HCT116 (cell line): Measurements from ENCODE around the gene GBF1. TPM values are rescaled to one million over a fixed set of nuclear protein-coding genes. Genes with fewer than 3 reads are reported as not detected.

Experiments used
- ATAC-seq: fragments of 200-7000 bp; cut with Tn5 transposase; 2 replicates; pipeline ENCODE4 v1.9.1; 2020; ENCODE audit warnings: mild to moderate bottlenecking, moderate library complexity
- BruUV-seq: library from RNA; stranded (reverse); fragments of 400-500 nt; replicated peaks from 2 replicates; lab custom pipeline; 2021; lab: Mats Ljungman, UMichigan
- CTCF ChIA-PET: fragments of 300-600 bp; sonication (Branson Sonifier 250); formaldehyde crosslinking; loops from one replicate; lab custom pipeline; 2021; ENCODE audit warnings: antibody characterized with exemption; lab: Charles Lee
- POLR2A ChIA-PET: fragments of 300-600, 350-600 bp; sonication (Branson Sonifier 250); formaldehyde crosslinking; loops from one replicate; lab custom pipeline; 2021; ENCODE audit warnings: antibody characterized with exemption; lab: Charles Lee
- RAD21 ChIA-PET, 2 experiments: fragments of 300-600 bp; sonication (Branson Sonifier 250); formaldehyde crosslinking; loops; one replicate each; lab custom pipeline; 2023; ENCODE audit warnings: low total read pairs in 2 of 2; ENCODE audit not compliant: uncharacterized antibody in 2 of 2, unreplicated experiment in 2 of 2, low non-redundant PET in 1 of 2; lab: Charles Lee
- DNase-seq: peaks from one replicate; pipeline ENCODE4 v3.0.0-alpha.2; 2010; ENCODE audit warnings: low read depth, low spot score
- H2AFZ ChIP-seq: fragments of 200-600 bp; shearing (Covaris generic), sonication (generic); 2 replicates; pipeline ENCODE4 v1.6.1; 2017; ENCODE audit warnings: low read depth, mixed run types, mixed read lengths, antibody characterized with exemption, low read length; ENCODE audit not compliant: poor library complexity, severe bottlenecking
- H3K27ac ChIP-seq: 2 replicates; pipeline ENCODE4 v1.5.1; 2012; ENCODE audit warnings: low read depth, low read length
- H3K27me3 ChIP-seq: fragments of 200-600 bp; sonication (generic); 2 replicates; pipeline ENCODE4 v1.6.1; 2016; ENCODE audit warnings: mixed run types, low read length, mixed read lengths; ENCODE audit not compliant: insufficient read depth
- H3K36me3 ChIP-seq, 2 experiments: fragments of 200-500 bp in 1 of 2; fragments of 200-600 bp in 1 of 2; sonication (Bioruptor generic) in 1 of 2; sonication (generic) in 1 of 2; 2 replicates each; pipeline versions ENCODE4 v1.5.1 to v1.6.1; 2014 to 2016; ENCODE audit warnings: low read length in 2 of 2, inconsistent platforms in 1 of 2, mixed read lengths in 1 of 2, mixed run types in 1 of 2; ENCODE audit not compliant: insufficient read depth in 2 of 2, control insufficient read depth in 1 of 2
- H3K4me1 ChIP-seq, 2 experiments: fragments of 200-600 bp in 1 of 2; sonication (generic) in 1 of 2; 2 replicates each; pipeline versions ENCODE4 v1.5.1 to v1.6.1; 2012 to 2017; ENCODE audit warnings: low read length in 2 of 2, inconsistent platforms in 1 of 2, mild to moderate bottlenecking in 1 of 2, mixed read lengths in 1 of 2, mixed run types in 1 of 2, moderate library complexity in 1 of 2; ENCODE audit not compliant: insufficient read depth in 2 of 2, control insufficient read depth in 1 of 2
- H3K4me2 ChIP-seq: fragments of 200-600 bp; sonication (generic); 2 replicates; pipeline ENCODE4 v1.6.1; 2017; ENCODE audit warnings: mixed run types, low read length, mixed read lengths
- H3K4me3 ChIP-seq, 2 experiments: fragments of 200-600 bp in 1 of 2; sonication (generic) in 1 of 2; replicated peaks in 1 of 2; 2 replicates each; pipeline ENCODE4 v1.5.1; 2011 to 2016; ENCODE audit warnings: low read length in 2 of 2, control low read depth in 1 of 2, low read depth in 1 of 2, mild to moderate bottlenecking in 1 of 2, mixed read lengths in 1 of 2, mixed run types in 1 of 2
- H3K79me2 ChIP-seq: fragments of 200-600 bp; sonication (generic); 2 replicates; pipeline ENCODE4 v1.6.1; 2017; ENCODE audit warnings: mild to moderate bottlenecking, mixed run types, low read length, moderate library complexity, mixed read lengths; ENCODE audit not compliant: insufficient read depth
- H3K9ac ChIP-seq: fragments of 200-600 bp; sonication (generic); 2 replicates; pipeline ENCODE4 v1.6.1; 2016; ENCODE audit warnings: low read length, mixed read lengths
- H3K9me2 ChIP-seq: fragments of 200-600 bp; sonication (generic), shearing (Covaris generic); 2 replicates; pipeline ENCODE4 v1.6.1; 2017; ENCODE audit warnings: mixed run types, mild to moderate bottlenecking, moderate library complexity; ENCODE audit not compliant: insufficient read depth
- H3K9me3 ChIP-seq, 2 experiments: fragments of 200-500 bp in 1 of 2; fragments of 200-600 bp in 1 of 2; sonication (Bioruptor generic) in 1 of 2; sonication (generic) in 1 of 2; 2 replicates each; pipeline ENCODE4 v1.6.1; 2014 to 2017; ENCODE audit warnings: low read length in 2 of 2, mixed read lengths in 2 of 2, inconsistent platforms in 1 of 2, low read depth in 1 of 2, mild to moderate bottlenecking in 1 of 2, mixed run types in 1 of 2, moderate library complexity in 1 of 2; ENCODE audit not compliant: control insufficient read depth in 1 of 2, insufficient read depth in 1 of 2
- H4K20me1 ChIP-seq: fragments of 200-600 bp; sonication (generic), shearing (Covaris generic); 2 replicates; pipeline ENCODE4 v1.6.1; 2017; ENCODE audit warnings: mixed run types, mild to moderate bottlenecking, moderate library complexity; ENCODE audit not compliant: insufficient read depth
- CBX3 ChIP-seq: IDR thresholded peaks from 2 replicates; pipeline ENCODE4 v1.6.1; 2012; ENCODE audit warnings: low read depth
- CTCF ChIP-seq, 3 experiments: fragments of 200-600 bp in 1 of 3; sonication (generic) in 1 of 3; IDR thresholded peaks in 2 of 3; conservative IDR thresholded peaks in 1 of 3; 2 replicates each; pipeline ENCODE4 v1.5.1; 2012 to 2017; ENCODE audit warnings: low read depth in 2 of 3, low read length in 2 of 3, antibody characterized with exemption in 1 of 3, borderline replicate concordance in 1 of 3, control low read depth in 1 of 3, mild to moderate bottlenecking in 1 of 3, mixed read lengths in 1 of 3, mixed run types in 1 of 3, moderate library complexity in 1 of 3; ENCODE audit not compliant: insufficient read depth in 1 of 3
- EGR1 ChIP-seq: IDR thresholded peaks from 2 replicates; pipeline ENCODE4 v1.6.1; 2012; ENCODE audit warnings: low read depth
- EZH2phosphoT487 ChIP-seq: fragments of 200-600 bp; IDR thresholded peaks from 2 replicates; pipeline ENCODE4 v1.6.1; 2018; ENCODE audit warnings: antibody characterized with exemption, borderline replicate concordance
- JUND ChIP-seq: IDR thresholded peaks from 2 replicates; pipeline ENCODE4 v1.6.1; 2012
- MAX ChIP-seq: IDR thresholded peaks from 2 replicates; pipeline ENCODE4 v1.6.1; 2012
- POLR2AphosphoS5 ChIP-seq: IDR thresholded peaks from 2 replicates; pipeline ENCODE4 v1.6.1; 2011; ENCODE audit warnings: mild to moderate bottlenecking, low read depth, low read length, moderate library complexity
- REST ChIP-seq: IDR thresholded peaks from 2 replicates; pipeline ENCODE4 v1.6.1; 2012; ENCODE audit warnings: low read depth
- SIN3A ChIP-seq: IDR thresholded peaks from 2 replicates; pipeline ENCODE4 v1.6.1; 2012; ENCODE audit warnings: low read depth
- SRF ChIP-seq: IDR thresholded peaks from 2 replicates; pipeline ENCODE4 v1.6.1; 2012; ENCODE audit warnings: low read depth
- TCF7L2 ChIP-seq: IDR thresholded peaks from 2 replicates; pipeline ENCODE4 v1.7.0; 2011; ENCODE audit warnings: borderline replicate concordance, inconsistent platforms; ENCODE audit not compliant: insufficient read depth, insufficient read length; ENCODE audit errors: extremely low read depth
- YY1 ChIP-seq: IDR thresholded peaks from 2 replicates; pipeline ENCODE4 v1.6.1; 2011; ENCODE audit warnings: low read length, low read depth, moderate library complexity, mild to moderate bottlenecking; ENCODE audit not compliant: insufficient replicate concordance; ENCODE audit errors: extremely low read depth
- ZFX ChIP-seq: fragments of 450-650 bp; IDR thresholded peaks from 2 replicates; pipeline ENCODE4 v1.6.1; 2017
- ZNF274 ChIP-seq: fragments of 200-500 bp; sonication (Bioruptor generic); IDR thresholded peaks from 2 replicates; pipeline ENCODE4 v1.6.1; 2014; ENCODE audit warnings: mild to moderate bottlenecking, low read depth, low read length, inconsistent platforms
- intact Hi-C: fragments of 100-400 bp; cut with micrococcal nuclease; formaldehyde crosslinking; loops from 2 replicates; pipeline ENCODE4 v1.10.0; 2022
- total RNA-seq: library from RNA; stranded (reverse); gene quantifications from one replicate; pipeline ENCODE4 v1.2.1, GENCODE V29; 2021; ENCODE audit not compliant: unreplicated experiment

Gene GBF1
- total RNA-seq, 1 experiment from 2014 or later, result 58.9 TPM

- Histone ChIP-seq H3K4me3 (no peak overlapping the region), H3K4me2 (no peak overlapping the region), H2AFZ (no peak overlapping the region), H3K4me1 (no peaks in the 10 kb centered on the region), H3K9ac (no peak overlapping the region), H3K79me2 (peaks cover 39% of the 10 kb centered on the region), H4K20me1 (peaks cover 6% of the 10 kb centered on the region; the same call in 1 of the 2 replicates), H3K9me3 (no peaks in the 10 kb centered on the region), H3K27ac (no peak overlapping the region), H3K27me3 (no peaks in the 10 kb centered on the region), H3K36me3 (no peaks in the 10 kb centered on the region), H3K9me2 (no peaks in the 10 kb centered on the region)
- BruUV-seq, result no TSS peak
- CTCF ChIA-PET, result no interaction called here
- RAD21 ChIA-PET, result no interaction called here
- ATAC-seq (no peak), DNase-seq (no peak)
- POLR2A ChIA-PET, result no interaction called here
- TF ChIP-seq CBX3 (no peak), SRF (no peak), ZFX (no peak), CTCF (IDR thresholded peaks at IDR 0.05 in 2 of 3, conservative IDR thresholded peaks at IDR 0.05 in 1 of 3; ENCODE audit: borderline replicate concordance in 1 of 3, insufficient read depth in 1 of 3, low read depth in 2 of 3, low read length in 2 of 3) (no peak), EGR1 (no peak), EZH2phosphoT487 (no peak), YY1 (no peak), MAX (no peak), POLR2AphosphoS5 (no peak), SIN3A (no peak), JUND (no peak), REST (no peak), TCF7L2 (no peak), ZNF274 (no peak)
- intact Hi-C loops, result no loop called here
These were observed 44.0 kb downstream of the GBF1 start for GRCh38 chr10:102289356-102289755.
